IPS DF 4.7 (cell line): Measurements from ENCODE around the gene HPCAL1.

ENCODE experiments used
- DNase-seq: peaks from one replicate; pipeline ENCODE4 v3.0.0-alpha.2; 2013; ENCODE audit warnings: low spot score; ENCODE audit errors: extremely low read depth

Gene HPCAL1

DNA sequence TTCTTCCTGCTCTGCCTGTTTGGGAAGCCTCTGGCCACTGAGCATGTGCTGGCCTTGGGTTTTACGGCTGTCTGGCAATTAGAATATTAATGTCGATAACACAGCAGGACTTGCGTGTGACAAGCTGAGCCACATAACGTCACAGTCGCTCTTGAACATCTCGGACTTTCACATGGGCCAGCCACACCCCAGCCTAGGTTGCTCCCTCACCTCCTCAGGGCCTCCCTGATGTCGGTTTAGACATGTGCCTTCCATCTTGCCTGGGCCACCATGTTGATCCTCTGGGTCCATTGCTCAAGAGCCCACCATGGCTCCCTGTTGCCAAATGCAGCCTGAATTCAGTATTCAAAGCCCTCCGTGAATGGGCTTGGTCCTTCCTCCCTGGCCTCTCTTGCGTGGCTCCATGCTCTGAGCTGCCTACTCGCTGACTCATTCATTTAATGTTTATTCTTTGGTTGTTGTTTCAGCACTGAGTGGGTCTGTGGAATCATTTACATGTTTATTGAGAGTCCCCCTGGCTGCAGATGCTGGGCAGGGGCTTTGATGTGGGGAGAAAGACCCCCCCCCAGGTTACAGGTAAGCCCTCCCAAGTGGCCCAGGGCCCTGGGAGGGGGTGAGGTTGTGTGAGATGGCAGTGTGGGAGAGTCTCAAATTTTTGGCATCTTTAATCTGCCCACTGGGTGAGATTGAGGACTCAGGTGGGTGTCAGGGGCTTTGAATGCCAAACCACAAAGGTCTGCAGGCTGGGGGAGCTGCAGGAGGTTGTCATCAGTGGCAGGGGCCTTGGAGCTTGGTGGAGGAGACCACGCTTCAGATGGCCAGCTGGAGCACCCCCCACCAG is 83.4 kb downstream of the HPCAL1 start:
- no peak for DNase-seq

DNA sequence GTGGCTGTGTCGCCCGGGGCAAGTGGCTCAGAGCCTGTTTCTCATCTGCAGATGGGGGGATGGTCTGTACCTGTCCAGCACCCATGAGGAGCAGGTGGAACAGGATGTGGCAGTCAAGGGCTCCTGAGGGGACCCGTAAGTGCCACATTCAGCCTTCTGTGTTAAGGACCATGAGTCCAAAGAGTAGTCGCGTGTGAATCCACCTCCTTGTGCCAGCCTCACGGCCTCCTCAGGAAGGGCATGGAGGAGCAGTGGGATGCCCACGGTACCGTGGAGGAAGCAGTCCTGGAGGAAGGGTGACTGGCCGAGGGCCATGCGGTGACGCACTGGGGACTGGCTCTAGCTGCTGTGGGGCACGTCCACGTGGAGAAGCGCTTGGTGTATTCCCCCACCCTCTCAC is 84.3 kb downstream of the HPCAL1 start:
- DNase-seq: no peak

DNA sequence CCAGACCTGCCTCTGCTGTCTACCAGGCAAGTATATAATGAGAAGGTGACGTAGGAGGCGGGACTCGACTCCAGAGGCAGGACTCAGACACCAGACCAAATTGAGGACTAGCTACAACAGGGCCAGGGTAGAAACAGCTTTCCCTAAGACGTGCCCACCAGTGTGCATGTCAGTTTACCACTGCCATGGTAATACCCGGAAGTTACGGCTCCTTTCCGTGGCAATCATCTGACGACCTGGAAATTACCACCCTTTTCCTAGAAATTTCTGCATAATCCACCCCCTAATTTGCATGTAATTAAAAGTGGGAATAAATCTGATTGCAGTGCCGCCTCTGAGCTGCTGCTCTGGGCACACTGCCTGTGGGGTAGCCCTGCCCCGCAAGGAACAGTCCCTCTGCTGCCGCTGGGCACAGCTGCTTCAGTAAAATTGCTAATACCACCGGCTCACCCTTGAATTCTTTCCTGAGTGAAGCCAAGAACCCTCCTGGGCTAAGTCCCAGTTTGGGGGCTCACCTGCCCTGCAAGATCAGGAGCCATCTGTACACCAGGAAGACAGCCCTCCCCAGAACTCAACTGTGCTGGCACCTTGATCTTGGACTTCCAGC is 86.4 kb downstream of the HPCAL1 start:
- DNase-seq: no peak

DNA sequence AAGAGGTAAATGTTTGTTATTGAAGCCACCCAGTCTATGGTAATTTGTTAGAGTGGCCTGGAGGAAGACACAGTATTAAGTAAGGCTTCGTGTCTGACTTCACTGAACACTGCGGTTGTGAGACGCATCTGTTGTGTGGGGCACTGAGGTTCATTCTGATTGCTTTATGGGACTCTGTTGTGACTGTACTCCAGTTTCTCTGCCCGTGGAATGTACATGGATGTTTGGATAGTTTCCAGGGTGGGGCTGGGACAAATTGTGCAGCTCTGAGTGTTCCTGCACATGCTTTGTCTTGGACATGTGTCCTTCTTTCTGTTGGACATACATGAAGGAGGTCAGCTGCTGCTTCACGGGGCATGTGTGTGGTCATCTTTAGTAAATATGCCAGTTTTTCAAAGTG is 86.9 kb downstream of the HPCAL1 start:
- DNase-seq: no peak

DNA sequence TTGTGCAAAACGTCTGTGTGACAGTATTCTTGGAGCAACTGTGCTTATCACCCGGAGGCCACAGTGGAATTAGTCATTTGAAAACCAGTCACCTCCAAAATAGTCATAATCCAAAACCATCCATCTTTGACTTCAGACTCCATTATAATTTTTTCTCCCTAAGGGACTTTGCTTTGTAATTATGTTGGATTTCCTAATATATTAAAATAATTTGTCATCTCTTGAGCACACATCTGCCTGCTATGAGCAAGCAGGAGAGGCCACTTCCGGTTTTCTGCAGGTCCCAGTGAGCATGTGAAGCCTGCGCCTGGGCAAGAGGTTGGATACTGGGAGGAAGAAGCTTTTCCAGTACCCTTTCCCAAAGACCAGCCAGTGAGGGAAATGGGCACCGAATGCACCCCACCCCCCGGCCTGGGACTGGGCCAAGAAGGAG is 87.7 kb downstream of the HPCAL1 start:
- no peak for DNase-seq

DNA sequence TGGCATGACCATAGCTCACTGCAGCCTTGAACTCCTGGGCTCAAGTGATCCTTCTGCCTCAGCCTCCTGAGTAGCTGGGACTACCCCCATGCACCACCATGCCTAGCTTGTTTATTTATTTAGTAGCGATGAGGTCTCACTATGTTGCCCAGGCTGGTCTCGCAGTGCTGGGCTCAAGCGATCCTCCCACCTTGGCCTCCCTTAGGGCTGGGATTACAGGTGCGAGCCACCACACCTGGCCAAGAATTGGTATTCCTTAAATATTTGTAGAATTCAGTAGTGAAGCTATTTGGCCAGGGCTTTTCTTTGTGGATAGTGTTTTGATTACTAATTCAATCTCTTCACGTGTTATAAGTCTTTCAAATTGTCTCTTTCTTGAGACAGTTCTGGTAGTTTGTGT is 89.4 kb downstream of the HPCAL1 start:
- no peak for DNase-seq

DNA sequence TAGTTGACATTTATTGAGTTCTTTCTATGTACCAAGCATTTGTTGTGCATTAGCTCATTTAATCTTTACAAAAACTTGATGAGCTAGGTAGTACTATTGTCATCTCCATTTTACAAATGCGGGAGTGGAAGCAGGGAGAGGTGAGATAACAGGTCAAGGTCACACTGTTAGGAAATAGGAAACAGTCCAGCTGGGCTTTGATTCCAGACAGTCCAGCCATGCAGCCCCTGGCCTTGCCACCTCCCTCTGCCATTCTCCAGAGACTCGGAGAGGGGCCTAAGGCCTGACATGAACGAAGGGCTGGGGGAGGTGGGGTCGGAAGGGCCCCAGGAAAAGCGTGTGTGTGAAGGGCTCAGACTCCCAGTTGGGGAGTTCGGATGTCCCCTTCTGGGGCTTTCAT is 89.8 kb downstream of the HPCAL1 start:
- DNase-seq: no peak

DNA sequence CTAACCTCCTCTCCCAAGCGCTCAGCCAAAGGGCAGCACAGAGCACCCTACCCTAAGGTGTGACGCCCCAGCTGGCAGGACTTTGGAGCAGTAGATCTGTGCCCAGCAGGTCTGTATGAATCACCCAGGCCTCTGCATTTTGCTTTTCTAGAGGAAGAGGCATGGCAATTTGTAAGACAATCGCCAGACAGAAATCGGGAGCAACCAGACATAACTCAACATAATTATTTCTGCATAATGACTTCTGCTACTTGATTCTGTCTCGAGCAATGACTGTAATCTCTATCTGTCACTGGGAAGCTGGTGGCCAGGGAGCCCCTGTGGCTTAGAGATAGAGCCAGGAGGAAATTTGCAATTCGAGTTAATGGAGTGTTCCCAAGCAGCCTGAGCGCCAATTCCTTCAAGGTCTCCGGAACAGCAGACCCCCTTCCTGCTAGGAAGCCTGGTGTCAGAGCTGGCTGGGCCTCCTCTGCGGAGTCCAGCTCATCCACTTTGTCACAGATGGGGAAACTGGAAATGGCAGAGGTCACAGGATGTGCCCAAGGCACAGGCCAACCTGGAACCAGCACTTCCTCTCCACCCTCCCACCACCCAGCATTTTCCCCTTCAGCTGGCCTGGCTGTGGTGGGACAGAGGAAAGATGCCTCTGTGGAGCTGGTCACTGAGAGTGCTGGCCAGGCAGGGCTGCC is 90.4 kb downstream of the HPCAL1 start:
- DNase-seq: no peak

DNA sequence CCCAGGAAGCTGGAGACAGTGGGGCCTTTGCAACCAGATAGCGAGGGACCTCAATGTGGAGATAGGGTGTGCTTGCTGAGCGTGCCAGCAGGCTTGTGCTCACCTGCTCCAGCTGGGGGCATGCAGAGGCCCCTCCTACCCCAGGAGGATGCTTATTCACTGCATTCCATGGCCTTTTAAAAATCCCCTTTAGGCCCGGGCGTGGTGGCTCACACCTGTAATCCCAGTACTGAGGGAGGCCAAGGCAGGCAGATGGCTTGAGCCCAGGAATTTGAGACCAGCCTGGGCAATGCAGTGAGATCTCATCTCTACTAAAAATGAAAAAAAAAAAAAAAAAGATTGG is 90.9 kb downstream of the HPCAL1 start:
- DNase-seq: no peak

DNA sequence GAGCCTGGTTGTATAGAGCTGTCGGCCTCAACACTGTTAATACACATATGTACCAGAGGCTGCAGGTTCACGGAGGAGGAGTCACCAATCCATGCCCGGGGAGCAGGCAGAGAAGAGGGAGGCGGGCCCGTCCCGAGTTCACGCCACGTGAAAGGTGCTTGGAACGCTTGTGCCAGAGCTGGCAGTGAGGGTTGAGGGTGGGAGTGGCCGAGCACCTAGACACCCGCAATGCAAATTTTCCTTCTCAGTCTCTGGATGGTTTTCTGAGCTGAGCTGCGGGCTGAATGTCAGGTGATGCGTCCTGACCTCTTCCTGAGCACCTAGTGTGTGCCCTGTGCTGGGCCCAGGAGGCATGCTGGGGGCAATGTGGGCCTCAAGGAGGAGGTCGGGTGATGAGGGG is 93.2 kb downstream of the HPCAL1 start:
- no peak for DNase-seq

DNA sequence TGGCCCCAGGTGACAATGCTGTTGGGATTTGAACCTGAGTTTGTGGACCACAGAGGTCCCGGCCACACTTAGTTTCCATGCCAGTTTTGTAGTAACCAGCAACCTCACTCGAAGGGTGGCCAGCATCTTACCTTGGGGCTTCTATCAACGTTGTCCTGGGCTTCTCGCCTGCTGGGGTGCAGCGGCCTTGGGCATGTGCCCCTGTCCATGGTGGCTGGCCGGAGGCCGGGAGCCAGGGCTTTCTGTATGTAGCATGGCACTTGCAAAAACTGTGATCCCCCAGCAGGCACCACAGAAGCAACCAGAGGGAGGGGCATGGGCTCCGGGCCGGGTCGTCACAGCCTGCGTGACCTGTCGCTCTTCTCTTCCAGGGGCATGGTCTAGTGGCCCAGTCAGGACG is 93.8 kb downstream of the HPCAL1 start:
- no peak for DNase-seq

DNA sequence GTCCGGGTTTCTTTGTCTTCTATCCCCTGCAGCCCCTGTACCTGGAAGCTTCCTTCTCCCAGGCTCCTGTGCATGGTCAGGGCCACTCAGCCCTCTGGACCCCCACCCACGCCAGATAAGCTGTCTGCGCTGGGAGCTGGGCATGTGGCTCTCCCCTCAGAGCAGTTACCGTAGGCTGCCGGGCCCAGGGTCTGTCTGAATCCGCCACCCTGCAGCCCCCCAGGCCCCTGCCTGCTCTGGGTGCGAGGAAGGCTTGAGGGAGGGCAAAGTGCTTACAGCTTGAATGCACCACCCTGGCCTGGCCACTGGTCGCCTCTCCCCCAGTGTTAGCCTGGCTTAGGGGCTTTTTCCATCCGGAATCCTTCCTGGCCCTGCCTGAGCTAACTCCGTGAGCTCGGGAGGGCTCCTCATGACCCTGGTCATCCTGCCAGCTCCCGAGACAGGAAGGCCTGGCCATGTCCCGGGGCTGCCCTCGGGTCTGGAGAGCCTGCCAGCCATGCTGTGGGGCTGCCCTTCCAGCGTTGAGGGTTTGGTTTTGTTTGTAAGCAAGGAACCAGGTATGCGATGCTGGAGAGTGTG is 94.7 kb downstream of the HPCAL1 start:
- DNase-seq: no peak

DNA sequence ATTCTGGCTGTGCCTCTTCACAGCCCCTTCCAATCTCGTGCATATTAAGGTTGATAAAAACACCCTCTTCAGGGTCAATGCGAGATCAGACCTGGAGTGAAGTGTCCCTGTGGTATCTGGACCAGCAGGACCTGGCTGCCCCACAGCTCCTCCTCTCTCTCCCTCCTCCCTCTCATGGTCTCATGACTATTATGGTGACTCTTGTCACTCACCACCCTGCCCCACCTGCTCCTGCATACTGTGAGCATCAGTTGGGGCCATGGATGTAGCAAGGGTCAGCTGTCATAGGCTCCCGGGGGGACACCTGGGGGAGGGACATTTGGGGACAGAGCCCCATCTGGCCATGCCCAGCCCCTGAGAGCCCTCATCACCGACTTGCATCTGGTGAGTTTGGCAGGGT is 95.2 kb downstream of the HPCAL1 start:
- no peak for DNase-seq

DNA sequence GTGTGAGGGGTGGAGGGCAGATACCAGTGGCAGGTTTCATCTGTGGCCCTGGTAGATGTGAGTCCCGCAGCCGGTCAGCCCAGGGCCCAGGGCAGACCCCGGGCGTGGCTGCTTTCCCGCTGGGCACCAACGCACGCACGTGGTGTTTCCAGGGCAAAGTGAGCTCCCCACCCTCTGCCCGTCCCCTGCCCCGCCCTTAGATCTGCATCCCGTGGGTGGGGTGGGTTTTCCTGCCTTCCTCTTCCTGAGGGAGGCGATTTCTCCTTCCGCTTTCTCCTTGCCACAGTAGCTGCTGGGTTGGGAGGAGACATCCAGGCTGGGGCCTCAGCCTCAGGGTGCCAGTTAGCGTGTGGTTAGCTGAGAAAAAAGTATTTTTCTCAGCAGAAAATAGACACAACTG is 95.8 kb downstream of the HPCAL1 start:
- no peak for DNase-seq

DNA sequence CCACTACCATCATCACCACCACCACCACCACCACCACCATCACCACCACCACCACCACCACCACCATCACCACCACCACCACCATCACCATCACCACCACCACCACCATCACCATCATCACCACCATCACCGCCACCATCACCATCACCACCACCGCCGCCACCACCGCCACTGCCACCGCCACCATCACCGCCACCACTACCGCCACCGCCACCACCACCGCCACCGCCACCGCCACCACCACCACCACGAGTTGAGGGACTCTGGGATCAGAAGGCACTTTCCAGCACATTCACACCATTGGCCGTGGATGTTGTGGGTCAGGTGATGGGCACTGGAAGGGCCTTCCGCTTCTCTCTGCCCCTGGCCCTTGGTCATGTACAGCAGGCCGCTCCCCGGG is 96.7 kb downstream of the HPCAL1 start:
- DNase-seq: no peak

DNA sequence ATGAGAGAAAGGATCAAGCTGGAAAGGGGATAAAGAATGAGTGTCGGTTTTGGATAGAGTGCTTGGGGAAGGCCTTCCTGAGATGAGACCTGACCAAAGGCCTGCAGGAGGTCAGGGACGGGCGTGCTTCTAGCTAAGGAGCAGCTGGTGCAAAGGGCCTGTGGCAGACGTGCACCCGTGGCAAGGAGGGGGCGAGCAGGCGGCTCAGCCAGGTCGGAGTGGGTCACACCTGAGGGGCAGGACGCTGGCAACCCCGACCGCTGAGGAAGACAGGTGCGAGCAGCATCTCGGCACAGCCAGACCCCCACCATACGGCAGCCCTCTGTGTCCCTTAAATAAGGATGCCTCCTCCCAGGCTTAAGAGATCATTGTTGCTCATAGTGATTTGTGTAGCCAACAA is 97.3 kb downstream of the HPCAL1 start:
- DNase-seq: no peak

DNA sequence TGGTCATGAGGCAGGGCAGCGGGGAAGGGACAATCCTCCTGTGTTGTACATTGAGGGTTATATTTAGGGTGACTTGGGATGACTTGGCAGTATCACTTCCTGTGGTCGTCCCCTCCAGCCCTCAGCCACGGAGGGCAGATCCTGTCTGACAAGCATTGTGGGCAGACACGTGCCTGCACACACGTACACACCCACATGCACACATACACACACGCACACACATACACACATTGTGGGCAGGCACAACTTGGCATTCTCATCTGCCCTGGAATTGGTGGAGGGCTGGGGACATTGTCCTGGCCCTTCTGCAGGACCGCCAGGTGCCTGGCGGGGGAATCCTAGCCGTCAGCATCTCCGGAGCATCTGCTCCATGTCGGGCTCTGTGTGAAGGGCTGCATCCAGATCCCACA is 97.9 kb downstream of the HPCAL1 start:
- DNase-seq: no peak

DNA sequence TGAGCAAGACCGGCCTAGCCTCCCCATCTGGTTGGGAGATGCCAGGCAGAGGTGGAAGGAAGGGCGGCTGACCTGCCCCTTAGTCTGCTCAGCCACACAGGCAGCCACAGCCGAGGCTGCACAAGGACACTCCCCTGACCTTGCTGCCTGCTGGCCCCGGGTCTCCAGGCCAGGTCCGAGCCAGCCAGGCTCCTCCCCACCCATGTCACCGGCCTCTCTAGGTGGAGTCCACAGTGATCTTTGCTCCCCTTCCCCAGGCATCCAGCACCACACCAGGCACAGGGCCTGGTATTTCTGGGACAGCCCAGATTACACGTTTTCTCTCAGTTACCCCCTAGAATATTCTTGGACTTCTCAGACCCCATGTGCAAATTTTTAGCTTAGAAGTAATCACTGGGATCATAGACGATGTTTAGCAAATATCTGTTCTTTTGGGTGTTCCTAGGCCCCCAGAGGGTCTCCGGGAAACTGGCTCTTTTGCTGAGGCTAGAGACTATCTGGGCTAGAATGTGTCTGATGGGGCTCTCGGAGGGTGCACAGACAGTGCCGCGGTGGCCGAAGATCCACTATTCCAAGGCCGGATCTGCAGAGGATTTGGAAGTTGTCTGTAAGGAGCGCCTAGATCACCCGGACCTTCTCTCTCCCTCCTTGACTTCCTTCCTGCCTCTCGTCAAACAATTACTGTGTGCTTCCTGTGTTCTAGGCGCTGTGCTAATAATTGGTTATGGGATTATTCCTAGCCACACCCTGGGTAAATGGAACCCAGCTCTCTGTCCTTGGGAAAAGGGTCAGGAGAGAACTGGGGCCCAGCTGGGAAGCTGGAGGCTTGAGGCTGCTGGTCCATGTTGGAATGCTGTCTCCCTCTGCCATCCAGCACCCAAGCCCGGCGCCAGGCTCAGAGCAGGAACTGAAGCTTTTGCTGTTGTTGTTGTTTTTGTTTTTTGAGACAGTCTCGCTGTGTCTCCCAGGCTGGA is 98.6 kb downstream of the HPCAL1 start:
- no peak for DNase-seq

DNA sequence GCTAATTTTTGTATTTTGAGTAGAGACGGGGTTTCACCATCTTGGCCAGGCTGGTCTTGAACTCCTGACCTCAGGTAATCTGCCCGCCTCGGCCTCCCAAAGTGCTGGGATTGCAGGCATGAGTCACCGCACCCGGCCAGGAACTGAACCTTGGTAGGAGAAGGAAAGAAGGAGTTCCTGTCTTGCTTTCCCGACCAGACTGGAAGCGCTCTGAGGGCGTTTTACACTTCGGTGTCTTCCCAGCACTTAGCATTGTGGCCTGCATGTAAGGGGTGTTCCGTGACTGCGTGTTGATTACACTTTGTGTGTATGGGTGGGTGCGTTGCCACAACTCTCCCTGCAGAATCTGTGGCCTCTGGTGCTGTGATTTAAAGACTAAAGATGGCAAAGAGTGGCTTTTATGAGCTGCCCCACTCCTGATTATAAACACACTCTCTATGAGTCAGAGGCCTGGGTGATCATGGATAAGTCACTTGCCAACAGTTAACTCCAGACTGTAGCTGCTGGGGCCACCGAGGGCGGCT is 99.4 kb downstream of the HPCAL1 start:
- no peak for DNase-seq

DNA sequence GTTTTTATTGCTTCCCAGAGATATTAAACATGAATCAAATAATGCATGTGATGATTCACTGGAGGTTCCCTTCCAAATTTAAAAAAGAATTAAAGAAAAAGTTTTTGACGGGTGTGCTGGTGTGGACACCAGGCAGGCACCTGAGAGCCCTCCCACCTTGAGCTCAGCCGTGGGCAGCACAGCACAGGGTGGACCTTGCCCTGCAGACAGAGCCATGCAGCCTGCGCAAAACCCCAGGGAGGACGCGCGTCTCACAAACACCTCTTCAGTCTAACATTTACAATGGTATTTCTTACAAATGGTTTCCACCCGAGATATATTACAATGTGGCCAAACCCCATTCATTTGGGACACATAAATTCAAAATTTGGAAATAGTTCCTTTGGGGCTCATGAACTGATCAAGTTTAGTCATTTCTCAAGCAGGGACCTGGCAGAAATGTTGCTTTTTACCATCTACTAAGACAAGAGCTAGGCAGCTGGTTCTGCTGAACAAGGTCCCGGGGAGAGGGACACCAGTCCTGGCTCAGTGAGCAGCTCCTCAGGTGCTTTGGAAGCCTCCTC is 100.0 kb downstream of the HPCAL1 start:
- no peak for DNase-seq
